A673 (cell line): ENCODE results near the gene ASCL2. TPM values are rescaled to one million over a fixed set of nuclear protein-coding genes. Genes with fewer than 3 reads are reported as not detected.

Source experiments
- BruUV-seq: library from RNA; stranded (reverse); fragments of 400-500 nt; replicated peaks from 2 replicates; lab custom pipeline; 2021; lab: Mats Ljungman, UMichigan
- CTCF ChIA-PET: fragments of 300-600 bp; sonication (Branson Sonifier 250); formaldehyde crosslinking; loops from one replicate; lab custom pipeline; 2022; ENCODE audit warnings: antibody characterized with exemption; lab: Charles Lee
- POLR2A ChIA-PET: fragments of 300-600 bp; sonication (Branson Sonifier 250); formaldehyde crosslinking; loops from one replicate; lab custom pipeline; 2022; ENCODE audit warnings: antibody characterized with exemption; ENCODE audit not compliant: low non-redundant PET; lab: Charles Lee
- DNase-seq: peaks from one replicate; pipeline ENCODE4 v3.0.0-alpha.2; 2015; ENCODE audit warnings: low spot score
- H3K27ac ChIP-seq: fragments of 200-600 bp; sonication (generic); 2 replicates; pipeline ENCODE4 v1.5.1; 2016; ENCODE audit warnings: mixed run types, low read depth, mild to moderate bottlenecking, mixed read lengths, antibody characterized with exemption, low read length; ENCODE audit not compliant: poor library complexity, severe bottlenecking
- H3K27me3 ChIP-seq: fragments of 200-600 bp; sonication (generic); replicated peaks from 2 replicates; pipeline ENCODE4 v1.6.1; 2017; ENCODE audit warnings: mixed run types, low read depth, mild to moderate bottlenecking, mixed read lengths, antibody characterized with exemption, low read length; ENCODE audit not compliant: insufficient read depth, poor library complexity
- H3K36me3 ChIP-seq: fragments of 200-600 bp; sonication (generic); 2 replicates; pipeline ENCODE4 v1.6.1; 2016; ENCODE audit warnings: mixed run types, mild to moderate bottlenecking, mixed read lengths, antibody characterized with exemption, low read length; ENCODE audit not compliant: insufficient read depth, poor library complexity, severe bottlenecking
- H3K4me1 ChIP-seq: fragments of 200-600 bp; sonication (generic); 2 replicates; pipeline ENCODE4 v1.6.1; 2017; ENCODE audit warnings: mixed run types, mild to moderate bottlenecking, mixed read lengths, antibody characterized with exemption, low read length; ENCODE audit not compliant: insufficient read depth, poor library complexity, severe bottlenecking
- H3K4me3 ChIP-seq: fragments of 200-600 bp; sonication (generic); 2 replicates; pipeline ENCODE4 v1.5.1; 2016; ENCODE audit warnings: low read depth, mixed run types, mild to moderate bottlenecking, mixed read lengths, low read length; ENCODE audit not compliant: poor library complexity, severe bottlenecking
- H3K9me3 ChIP-seq: fragments of 200-600 bp; sonication (generic); 2 replicates; pipeline ENCODE4 v1.6.1; 2016; ENCODE audit warnings: mixed run types, low read depth, mild to moderate bottlenecking, mixed read lengths, antibody characterized with exemption, low read length; ENCODE audit not compliant: poor library complexity, severe bottlenecking
- EZH2 ChIP-seq: fragments of 200-600 bp; sonication (generic); IDR thresholded peaks from 2 replicates; pipeline ENCODE4 v1.6.1; 2017; ENCODE audit warnings: borderline replicate concordance, low read depth, mild to moderate bottlenecking, mixed read lengths, antibody characterized with exemption, low read length; ENCODE audit not compliant: poor library complexity, severe bottlenecking
- intact Hi-C: fragments of 100-400 bp; cut with micrococcal nuclease; formaldehyde crosslinking; loops from one replicate; pipeline ENCODE4 v1.10.0; 2022; ENCODE audit not compliant: unreplicated experiment
- total RNA-seq: library from RNA; stranded (reverse); gene quantifications from 2 replicates; pipeline ENCODE4 v1.2.3, GENCODE V29; 2021
- TF ChIP-seq, protein P1 (sequence below): fragments of 300-800, 200-600 bp; sonication (generic); conservative IDR thresholded peaks from 2 replicates; pipeline ENCODE4 v1.5.1; 2017; ENCODE audit warnings: low read depth, mild to moderate bottlenecking, antibody characterized with exemption, low read length, moderate library complexity, mixed read lengths

ASCL2 gene
- total RNA-seq, 1 experiment from 2014 or later: not detected

DNA sequence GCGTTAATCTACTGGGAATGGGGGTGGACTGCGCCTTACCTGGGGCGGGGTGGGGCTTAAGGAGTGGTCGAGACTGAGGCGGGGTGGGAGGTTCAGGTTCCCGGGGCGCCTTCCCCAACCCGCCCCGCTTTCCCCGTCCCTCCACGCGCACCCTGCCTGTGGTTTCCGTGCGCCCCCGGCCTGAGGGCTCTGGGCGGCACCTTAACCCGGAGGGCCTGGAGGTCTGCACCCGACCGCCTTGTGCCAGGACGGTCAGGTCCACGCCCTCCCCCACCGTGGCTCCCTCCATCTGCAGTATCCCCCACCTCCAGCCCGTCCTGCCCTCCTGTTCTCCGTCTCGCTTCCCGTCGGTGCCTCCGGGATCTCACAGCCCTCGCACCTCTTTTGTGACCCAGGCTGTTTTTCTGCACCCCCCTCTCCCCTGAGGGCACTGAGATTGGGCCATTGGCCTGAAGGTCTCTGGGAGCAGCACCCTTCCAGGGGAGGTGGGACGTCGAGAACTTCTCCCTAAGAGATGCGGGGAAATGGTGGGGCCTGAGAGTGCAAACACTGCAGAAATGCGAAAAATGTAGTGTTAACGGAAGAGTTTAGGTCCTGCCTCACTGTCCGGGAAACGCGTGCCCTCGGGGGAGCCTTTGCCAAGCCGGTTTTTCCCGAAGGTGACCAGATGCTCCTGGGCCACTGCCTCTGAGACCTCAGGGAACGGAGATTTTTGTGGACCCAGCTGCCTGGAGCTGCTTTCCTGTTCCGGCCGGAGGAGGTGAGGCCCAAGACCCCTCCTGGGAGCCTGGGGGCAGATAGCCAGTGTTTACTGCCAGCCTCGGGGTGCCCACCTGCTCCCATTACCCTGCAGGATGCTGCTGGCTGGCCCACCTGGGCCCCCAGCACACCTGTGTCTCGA, 1.2 kb upstream of the ASCL2 start:
- no TSS peak for BruUV-seq
- POLR2A ChIA-PET: no interaction called here
- no peak overlapping the region for H3K4me3 ChIP-seq

DNA sequence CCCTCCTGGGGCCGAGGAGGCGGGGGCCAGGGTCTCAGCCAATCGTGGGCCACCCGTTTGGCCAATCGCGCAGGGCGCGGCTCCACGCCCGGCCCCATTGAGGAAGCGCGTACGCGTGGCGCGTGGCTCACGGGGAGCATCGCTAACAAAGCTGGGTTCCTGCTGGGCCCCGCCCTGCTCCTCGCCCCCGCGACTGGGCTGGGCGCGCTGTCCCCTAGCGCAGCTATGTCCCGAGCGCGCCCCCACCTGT, 614 bp upstream of the ASCL2 start:
- H3K4me1 ChIP-seq: no peaks in the 10 kb centered on the region
- no TSS peak for BruUV-seq
- H3K9me3 ChIP-seq: no peaks in the 10 kb centered on the region
- intact Hi-C loops: no loop called here
- H3K27me3 ChIP-seq: peaks cover 69% of the 10 kb centered on the region
- ChIA-PET POLR2A (no interaction called here), CTCF (no interaction called here)
- TF ChIP-seq, protein P1, sequence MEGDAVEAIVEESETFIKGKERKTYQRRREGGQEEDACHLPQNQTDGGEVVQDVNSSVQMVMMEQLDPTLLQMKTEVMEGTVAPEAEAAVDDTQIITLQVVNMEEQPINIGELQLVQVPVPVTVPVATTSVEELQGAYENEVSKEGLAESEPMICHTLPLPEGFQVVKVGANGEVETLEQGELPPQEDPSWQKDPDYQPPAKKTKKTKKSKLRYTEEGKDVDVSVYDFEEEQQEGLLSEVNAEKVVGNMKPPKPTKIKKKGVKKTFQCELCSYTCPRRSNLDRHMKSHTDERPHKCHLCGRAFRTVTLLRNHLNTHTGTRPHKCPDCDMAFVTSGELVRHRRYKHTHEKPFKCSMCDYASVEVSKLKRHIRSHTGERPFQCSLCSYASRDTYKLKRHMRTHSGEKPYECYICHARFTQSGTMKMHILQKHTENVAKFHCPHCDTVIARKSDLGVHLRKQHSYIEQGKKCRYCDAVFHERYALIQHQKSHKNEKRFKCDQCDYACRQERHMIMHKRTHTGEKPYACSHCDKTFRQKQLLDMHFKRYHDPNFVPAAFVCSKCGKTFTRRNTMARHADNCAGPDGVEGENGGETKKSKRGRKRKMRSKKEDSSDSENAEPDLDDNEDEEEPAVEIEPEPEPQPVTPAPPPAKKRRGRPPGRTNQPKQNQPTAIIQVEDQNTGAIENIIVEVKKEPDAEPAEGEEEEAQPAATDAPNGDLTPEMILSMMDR: no peak
- no peak for TF ChIP-seq EZH2
- no peaks in the 10 kb centered on the region for H3K36me3 ChIP-seq
- no peak overlapping the region for H3K4me3 ChIP-seq
- H3K27ac ChIP-seq: no peak overlapping the region
- DNase-seq: no peak

More for the DNA sequence above, 1.2 kb upstream of the ASCL2 start:
- Histone ChIP-seq H3K9me3 (no peaks in the 10 kb centered on the region), H3K27me3 (peaks cover 69% of the 10 kb centered on the region), H3K27ac (no peak overlapping the region), H3K36me3 (no peaks in the 10 kb centered on the region), H3K4me1 (no peaks in the 10 kb centered on the region)
- intact Hi-C loops: no loop called here
- DNase-seq: no peak
- CTCF ChIA-PET: no interaction called here
- TF ChIP-seq, protein P1: no peak
- TF ChIP-seq EZH2: no peak

DNA sequence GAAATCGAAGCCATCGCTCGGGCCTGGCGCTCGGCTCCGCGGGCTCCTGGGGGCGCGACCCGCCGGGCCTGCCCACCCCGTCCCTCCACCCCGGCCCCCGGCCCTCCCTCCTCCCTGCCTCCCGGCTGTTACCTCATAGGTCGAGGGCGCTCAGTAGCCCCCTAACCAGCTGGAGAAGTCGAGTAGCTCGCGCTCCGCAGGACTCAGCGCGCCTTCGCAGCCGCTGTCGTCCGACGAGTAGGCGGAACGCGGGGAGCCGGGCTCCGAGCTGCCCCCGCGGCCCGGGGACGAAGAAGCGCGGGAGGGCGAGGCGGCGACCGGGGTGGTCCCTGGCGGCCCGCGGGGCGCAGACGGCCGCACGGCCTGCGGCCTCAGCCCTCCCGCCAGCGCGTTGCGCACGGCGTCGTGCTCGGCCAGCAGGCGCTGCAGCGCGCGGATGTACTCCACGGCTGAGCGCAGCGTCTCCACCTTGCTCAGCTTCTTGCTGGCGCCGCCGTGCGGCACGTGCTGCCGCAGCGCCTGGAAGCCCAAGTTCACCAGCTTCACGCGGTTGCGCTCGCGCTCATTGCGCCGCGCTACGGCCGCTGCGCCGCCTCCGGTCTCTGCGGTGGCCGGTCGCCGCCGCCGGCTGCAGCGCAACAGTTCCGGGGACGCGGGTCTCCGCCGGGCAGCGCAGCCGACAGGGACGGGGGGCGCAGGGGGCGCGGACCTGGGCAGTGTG, 627 bp downstream of the ASCL2 start:
- DNase-seq: peak; percentile 58
- no peak overlapping the region for H3K27ac ChIP-seq
- no peak overlapping the region for H3K4me3 ChIP-seq
- H3K9me3 ChIP-seq: no peaks in the 10 kb centered on the region
- ChIA-PET CTCF (no interaction called here), POLR2A (no interaction called here)
- no TSS peak for BruUV-seq
- H3K4me1 ChIP-seq: no peaks in the 10 kb centered on the region
- TF ChIP-seq EZH2: no peak
- TF ChIP-seq, protein P1: 0 out of 2 replicates have a peak, but pooled peaks have one; percentile 12
- H3K36me3 ChIP-seq: no peaks in the 10 kb centered on the region
- intact Hi-C loops: no loop called here
- H3K27me3 ChIP-seq: peaks cover 61% of the 10 kb centered on the region
